ENCODE data around the gene SLC13A5.
"Not testable (repeated sequence)": the region's sequence is repeated elsewhere in the genome, so short reads cannot be mapped to it uniquely, and the experiment has no call there.

SLC13A5 gene

GRCh38 chr17:6711081-6711674 is 2.0 kb downstream of the SLC13A5 start:
- DNase-seq: peak in 2 of 4 experiments; percentile 21 to 25

GRCh38 chr17:6710317-6710716 is 2.9 kb downstream of the SLC13A5 start:
- no peak for DNase-seq

GRCh38 chr17:6708357-6708961 is 4.7 kb downstream of the SLC13A5 start:
- DNase-seq: no peak

GRCh38 chr17:6706996-6707395 is 6.2 kb downstream of the SLC13A5 start:
- DNase-seq: no peak

- no peak for DNase-seq
These were observed 6.7 kb downstream of the SLC13A5 start for GRCh38 chr17:6706499-6706898.

- no peak for DNase-seq
These were observed 8.6 kb downstream of the SLC13A5 start for GRCh38 chr17:6704470-6705052.

- no peak for DNase-seq
These were observed 9.4 kb downstream of the SLC13A5 start for GRCh38 chr17:6703751-6704150.

- DNase-seq: no peak
These were observed 10.5 kb downstream of the SLC13A5 start for GRCh38 chr17:6702567-6703215.

GRCh38 chr17:6701719-6702118 is 11.4 kb downstream of the SLC13A5 start:
- peak; percentile 59 to 83 (median 71) for DNase-seq

- no peak for DNase-seq
These were observed 12.2 kb downstream of the SLC13A5 start for GRCh38 chr17:6700948-6701307.

- no peak for DNase-seq
These were observed 12.9 kb downstream of the SLC13A5 start for GRCh38 chr17:6699997-6700947.

- DNase-seq: no peak
These were observed 15.2 kb downstream of the SLC13A5 start for GRCh38 chr17:6698004-6698403.

GRCh38 chr17:6696906-6697305 is 16.3 kb downstream of the SLC13A5 start:
- no peak for DNase-seq

GRCh38 chr17:6695565-6695964 is 17.6 kb downstream of the SLC13A5 start:
- DNase-seq: no peak

GRCh38 chr17:6695051-6695450 is 18.1 kb downstream of the SLC13A5 start:
- DNase-seq: no peak

GRCh38 chr17:6691958-6692357 is 21.2 kb downstream of the SLC13A5 start:
- DNase-seq: not testable (repeated sequence)

GRCh38 chr17:6691546-6691945 is 21.6 kb downstream of the SLC13A5 start:
- no peak for DNase-seq

GRCh38 chr17:6690641-6691040 is 22.5 kb downstream of the SLC13A5 start:
- no peak for DNase-seq

- DNase-seq: no peak
These were observed 24.2 kb downstream of the SLC13A5 start for GRCh38 chr17:6688944-6689343.

GRCh38 chr17:6686026-6686425 is 27.1 kb downstream of the SLC13A5 start:
- no peak for DNase-seq

GRCh38 chr17:6684881-6685767 is 28.0 kb downstream of the SLC13A5 start:
- no peak for DNase-seq

GRCh38 chr17:6684460-6684783 is 28.7 kb downstream of the SLC13A5 start:
- no peak for DNase-seq

Data from suppressor macrophage (primary cell).